HG02943 (cell line): ENCODE results near the gene GRID1.
"Not testable (repeated sequence)": the region's sequence is repeated elsewhere in the genome, so short reads cannot be mapped to it uniquely, and the experiment has no call there.

Experiments used
- ATAC-seq: cut with Tn5 transposase; IDR thresholded peaks from one replicate; pipeline ENCODE4 v1.9.1; 2021; ENCODE audit warnings: mild to moderate bottlenecking, low read depth, moderate library complexity; ENCODE audit not compliant: unreplicated experiment

Gene GRID1

DNA sequence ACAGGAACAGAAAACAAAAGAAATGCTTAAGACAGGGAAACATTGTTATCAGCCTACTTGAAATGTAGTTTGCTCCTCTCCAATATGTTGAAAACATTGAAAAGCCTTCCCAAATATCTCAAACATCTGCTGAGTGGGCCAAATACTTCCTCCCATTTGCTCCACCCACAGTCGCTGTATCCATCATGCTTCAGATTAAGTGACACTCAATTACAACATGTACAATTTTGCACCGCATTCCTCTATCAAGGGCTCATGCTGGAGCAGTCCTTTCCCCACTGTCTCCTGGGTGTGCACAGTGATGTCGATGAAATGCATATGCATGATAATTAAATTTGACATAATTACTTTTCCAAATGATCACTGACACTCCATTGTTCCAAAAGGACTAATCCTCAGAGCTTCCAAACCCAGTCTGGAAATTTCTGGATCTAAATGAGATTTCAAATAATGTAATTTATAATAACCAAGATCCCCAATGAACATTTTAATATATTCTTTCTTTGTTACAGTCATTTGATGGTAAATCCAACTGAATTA lies 604.6 kb downstream of the GRID1 start:
- ATAC-seq, result no peak

DNA sequence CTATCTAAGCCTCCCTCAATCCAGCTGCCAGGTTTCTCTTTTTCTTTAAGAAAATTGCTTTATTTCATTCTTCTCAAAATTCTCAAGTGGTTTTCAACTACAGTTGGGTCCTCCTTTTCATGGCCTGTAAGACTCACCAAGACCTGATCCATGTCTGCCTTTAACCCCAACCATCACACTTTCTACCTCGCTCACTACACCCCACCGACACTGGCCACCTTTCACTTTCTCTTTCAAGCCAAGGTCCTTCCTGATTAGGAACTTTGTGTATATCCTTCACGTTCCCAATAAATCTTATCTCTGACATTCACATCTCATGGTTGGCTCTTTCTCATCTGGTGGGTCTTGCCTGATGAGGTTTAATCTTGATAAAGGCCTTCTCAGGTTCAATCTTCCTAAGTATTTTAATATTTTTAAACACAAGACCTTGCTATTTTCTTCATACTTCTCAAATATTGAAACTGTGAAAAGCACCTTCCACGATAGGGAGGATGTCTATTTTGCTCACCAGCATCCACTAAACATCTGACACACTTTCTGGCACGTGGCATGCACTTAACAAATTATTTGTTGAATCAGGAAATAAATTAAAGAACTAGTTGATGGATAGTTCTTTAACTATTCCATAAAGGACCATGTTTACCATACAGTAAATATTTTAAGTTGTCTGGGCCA lies 624.8 kb downstream of the GRID1 start:
- peak; percentile 88 for ATAC-seq

DNA sequence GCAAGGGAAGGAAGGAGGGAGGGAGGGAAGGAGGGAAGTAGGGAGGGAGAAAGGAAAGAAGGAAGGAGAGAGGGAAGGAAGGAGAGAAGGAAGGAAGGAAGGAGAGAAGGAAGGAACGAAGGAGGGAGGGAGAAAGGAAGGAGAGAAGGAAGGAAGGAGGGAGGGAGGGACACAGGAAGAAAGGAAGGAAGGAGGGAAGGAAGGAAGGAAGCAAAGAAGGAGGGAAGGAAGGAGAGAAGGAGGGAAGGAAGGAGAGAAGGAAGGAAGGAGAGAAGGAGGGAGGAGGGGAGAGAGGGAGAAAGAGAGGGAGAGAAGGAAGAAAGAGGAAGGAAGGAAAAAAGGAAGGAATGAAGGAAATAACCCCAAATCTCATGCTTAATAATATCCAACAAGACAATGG lies 630.6 kb downstream of the GRID1 start:
- no peak for ATAC-seq

DNA sequence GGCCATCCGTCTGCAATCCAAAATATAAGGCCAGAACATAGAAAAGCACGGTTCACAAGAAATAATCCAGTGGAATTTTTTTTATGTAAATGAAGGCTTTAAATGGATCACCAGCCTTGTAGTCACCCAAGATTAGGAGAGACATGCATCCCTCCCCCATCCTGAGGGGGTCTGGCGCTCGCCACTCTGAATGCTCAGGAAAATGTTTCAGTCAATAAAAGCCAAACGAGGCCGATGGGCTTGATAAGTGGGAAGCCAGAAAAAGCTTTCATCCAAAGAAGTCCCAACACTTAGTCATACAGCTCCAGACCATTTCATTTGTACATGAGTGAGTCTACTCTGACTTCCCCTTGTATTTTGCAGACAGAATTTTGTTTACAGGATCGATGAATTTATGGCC lies 631.8 kb downstream of the GRID1 start:
- ATAC-seq, result no peak

DNA sequence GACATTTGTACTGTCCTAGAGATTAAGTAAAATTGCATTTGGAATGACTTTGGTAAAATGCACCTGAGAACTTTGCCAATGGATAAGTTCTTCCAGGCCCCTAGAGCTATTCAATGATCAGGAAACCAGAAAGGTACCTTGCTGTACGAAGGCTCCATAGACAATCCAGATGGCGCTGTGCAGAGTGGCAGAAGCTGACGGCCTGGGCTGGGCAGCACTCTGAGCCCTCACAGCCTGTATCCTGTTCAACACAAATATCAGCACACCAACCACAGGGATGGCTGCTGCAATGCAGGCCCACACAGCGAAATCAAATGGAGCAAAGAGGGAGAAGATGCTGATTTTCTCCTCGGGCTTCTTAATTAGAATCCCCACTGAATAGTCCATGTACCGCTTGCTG lies 642.4 kb downstream of the GRID1 start:
- ATAC-seq, result no peak

DNA sequence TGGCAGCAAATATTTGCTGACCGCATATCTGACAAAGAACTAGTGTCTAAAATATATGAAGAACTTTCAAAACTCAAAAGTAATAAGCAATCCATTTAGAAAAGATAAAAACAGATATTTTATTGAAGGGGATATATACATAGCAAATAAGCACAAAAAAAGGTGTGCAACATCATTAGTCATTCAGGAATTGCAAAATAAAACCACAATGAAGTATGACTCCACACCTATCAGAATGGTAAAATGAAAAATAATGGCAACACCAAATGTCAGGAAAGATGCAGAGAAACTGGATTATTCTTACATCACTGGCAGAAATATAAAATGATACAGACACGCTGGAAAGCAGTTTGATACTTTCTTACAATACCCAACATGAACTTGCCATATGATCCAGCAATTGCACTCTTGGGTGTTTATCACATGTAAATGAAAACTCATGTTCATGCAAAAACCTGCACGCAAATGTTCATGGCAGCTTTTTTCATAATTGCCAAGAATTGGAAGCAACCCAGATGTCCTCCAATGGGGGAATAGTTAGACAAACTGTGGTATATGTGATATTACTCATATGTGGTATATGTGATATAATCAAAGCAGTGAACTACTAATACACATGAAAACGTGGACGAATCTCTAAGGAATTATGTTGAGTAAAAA lies 645.5 kb downstream of the GRID1 start:
- no peak for ATAC-seq

DNA sequence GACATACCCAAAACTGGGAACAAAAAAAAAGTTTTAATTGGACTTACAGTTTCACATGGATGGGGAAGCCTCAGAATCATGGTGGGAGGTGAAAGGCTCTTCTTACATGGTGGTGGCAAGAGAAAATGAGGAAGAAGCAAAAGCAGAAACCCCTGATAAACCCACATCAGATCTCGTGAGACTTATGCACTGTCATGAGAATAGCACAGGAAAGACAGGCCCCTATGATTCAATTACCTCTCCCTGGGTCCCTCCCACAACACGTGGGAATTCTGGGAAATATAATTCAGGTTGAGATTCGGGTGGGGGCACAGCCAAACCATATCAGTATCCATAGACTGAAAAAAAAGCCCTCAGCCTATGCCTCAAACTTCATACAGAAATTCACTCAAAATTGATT lies 647.2 kb downstream of the GRID1 start:
- ATAC-seq, result no peak

DNA sequence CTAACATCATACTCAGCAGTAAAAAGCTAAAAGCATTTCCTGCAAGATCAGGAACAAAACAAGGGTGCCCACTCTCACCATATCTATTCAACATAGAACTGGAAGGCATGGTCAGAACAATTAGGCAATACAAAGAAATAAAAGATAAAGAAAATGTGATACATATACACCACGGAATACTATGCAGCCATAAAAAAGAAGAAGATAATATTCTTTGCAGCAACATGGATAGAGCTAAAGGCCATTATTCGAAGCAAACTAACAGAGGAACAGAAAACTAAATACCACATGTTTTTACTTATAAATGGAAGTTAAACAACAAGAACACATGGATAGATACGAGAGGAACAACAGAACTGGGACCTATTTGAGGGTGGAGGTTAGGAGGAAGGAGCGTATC lies 652.7 kb downstream of the GRID1 start:
- no peak for ATAC-seq

DNA sequence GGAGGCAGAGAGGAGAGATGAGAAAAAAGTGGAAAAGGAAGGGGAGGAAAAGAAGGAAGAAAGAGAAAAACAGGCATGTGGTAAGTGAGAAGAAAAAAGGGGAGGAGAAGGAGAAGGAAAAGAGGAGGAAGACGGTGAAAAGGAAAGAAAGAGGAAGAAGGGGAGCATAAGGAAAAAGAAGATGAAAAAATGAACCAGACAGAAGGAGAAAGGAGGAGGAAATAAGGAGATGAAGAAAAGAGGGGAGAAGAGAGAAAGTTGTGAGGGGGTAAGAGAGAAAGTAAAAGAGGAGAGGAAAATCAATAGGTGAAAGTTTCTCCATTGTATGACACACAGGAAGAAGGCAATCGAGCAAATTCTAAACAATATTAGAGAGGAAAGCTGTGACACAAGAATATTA lies 663.8 kb downstream of the GRID1 start:
- no peak for ATAC-seq

DNA sequence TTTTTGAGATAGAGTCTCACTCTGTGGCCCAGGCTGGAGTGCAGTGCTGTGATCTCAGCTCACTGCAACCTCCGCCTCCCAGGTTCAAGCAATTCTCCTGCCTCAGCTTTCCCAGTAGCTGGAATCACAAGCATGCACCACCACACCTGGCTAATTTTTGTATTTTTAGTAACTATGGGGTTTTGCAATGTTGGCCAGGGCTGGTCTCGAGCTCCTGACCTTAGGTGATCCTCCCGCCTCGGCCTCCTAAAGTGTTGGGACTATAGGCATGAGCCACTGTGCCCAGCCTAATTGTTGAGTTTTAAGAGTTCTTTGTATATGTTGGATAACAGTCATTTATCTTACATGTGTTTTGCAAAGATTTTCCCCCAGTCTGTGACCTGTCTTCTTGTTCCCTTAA lies 667.5 kb downstream of the GRID1 start:
- ATAC-seq, result not testable (repeated sequence)

DNA sequence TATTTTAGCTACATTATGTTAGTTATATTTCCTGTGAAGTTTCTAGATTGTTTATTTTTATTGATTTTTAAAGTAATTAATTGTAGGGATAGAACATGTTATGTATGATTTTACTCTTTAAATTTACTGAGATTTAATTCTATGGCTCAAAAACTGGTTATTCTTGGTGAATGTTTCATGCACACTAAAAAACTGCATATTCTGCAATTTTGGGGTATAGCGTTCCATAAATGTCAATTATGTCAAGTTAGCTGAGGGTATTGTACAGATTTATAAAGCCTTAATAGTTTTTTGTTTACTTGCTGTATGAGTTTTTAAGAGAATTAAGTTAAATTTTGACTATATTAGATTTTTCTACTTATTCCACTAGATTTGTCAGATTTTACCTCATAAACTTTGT lies 669.7 kb downstream of the GRID1 start:
- ATAC-seq, result no peak

DNA sequence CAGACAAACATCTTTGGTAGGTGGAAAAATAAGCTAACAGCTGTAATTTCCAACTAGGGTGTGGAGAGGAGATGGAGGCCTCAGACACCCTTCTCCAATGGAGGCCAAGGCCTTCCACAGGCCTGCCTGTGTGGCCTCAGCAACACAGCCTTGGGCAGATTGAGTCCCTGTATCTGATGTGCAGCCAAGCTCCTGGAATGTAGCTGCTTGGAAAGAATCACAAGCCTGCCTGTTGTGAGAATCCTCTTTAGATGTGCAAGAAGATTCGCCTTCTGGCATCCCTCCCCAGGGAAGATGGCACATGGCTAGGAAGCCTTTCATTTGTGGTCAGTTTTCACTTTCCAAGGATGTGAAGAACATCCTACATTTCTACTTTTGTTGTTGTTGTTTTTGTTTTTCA lies 684.0 kb downstream of the GRID1 start:
- ATAC-seq, result no peak

DNA sequence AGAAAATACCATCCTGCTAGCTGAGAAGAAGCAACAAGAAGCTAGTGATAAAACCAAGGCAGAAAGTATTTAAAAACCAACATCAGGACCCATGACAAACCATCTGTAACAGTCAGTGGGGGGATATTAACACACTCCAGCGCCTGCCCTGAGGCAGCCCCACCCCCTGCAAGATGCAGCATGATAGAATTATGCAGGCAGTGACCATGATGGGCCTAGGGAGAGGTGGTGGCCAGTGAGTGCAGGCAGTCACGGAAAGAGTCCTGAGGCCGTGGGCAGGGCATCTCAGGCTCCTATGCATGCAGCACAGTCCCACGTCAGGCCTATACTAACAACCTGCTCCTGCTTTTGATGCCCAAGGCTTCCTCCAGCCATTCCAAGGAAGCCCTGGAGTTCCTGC lies 686.9 kb downstream of the GRID1 start:
- no peak for ATAC-seq

DNA sequence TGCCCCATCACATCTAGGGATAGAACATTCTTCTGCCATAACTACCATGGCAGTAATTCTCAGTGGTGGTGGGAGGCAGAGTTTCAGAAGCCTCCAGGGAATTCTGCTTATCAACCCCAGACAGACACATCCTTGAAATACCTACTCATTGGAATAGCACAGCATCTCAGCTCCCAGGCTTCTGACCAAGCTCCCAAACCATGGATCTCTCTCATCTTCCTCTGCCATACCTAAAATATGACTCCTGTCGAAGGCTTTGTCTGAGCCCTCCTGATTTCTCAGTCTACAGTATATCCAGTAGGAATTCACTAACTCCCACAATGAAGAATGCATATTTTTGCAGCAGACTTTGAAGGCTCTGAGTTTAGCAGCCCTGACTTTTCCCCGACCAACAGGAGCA lies 687.5 kb downstream of the GRID1 start:
- ATAC-seq, result no peak

DNA sequence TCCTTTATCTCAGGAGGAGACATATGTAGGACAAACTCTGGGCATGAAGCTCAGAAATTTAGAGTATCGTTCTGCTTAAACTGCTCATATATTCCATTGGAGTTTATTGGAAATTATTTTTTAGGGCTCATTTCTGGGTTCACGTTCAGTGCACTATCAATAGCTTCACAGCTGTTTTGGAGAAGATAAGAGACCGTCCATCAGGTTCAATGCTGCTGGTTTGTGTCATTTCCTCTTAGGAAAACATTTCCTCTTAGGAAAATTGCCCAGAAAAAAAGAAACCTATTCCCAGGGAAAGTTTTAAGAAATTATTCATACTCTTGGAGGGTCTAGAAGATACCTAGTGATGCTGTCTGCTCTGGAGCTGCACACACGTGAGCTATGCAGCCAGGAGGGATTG lies 691.7 kb downstream of the GRID1 start:
- ATAC-seq, result no peak

DNA sequence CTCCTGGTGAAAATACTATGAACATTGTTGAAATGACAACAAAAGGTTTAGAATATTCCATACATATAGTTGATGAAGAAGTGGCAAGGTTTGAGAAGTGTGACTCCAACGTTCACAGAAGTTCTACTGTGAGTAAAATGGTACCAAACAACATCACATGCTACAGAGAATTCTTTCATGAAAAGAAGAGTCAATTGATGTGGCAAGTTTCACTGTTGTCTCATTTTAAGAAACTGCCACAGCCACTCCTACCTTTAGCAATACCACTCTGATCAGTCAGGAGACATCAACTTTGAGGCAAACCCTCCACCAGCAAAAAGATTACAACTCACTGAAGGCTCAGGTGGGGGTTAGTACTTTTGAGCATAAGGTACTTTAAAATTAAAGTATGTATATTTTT lies 693.3 kb downstream of the GRID1 start:
- ATAC-seq, result no peak

DNA sequence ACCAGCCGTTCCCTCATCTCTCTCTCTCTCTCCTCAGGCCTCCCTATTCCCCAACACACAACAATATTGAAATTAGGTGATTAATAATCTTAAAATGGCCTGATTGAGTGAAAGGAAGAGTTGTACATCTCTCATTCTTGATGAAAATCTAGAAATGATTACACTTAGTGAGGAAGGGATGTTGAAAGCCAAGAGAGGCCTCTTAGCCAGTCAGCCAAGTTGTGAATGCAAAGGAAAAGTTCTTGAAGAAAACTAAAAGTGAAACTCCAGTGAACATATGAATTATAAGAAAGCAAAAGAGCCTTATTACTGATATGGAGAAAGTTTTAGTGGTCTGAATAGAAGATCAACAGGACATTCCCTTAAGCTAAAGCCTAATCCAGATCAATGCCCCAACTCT lies 695.1 kb downstream of the GRID1 start:
- no peak for ATAC-seq

DNA sequence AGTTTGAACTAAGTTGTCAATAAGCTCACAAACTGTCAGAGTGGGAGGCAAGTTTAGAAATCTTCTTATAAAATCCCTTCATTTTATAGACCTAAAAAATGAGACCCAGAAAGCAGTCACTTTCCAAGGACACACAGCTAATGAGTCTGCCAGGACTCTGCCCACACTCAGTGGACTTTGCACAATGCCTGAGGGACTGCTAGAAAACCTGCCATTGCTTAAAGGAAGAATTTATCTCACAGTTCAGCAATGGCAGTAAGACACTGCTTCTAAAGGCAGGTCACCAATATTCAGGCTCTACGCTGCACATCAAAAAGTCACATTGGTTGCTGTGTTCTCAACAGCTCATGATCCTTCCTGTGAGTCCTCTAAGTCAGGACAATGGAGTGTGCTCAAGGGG lies 698.1 kb downstream of the GRID1 start:
- no peak for ATAC-seq

DNA sequence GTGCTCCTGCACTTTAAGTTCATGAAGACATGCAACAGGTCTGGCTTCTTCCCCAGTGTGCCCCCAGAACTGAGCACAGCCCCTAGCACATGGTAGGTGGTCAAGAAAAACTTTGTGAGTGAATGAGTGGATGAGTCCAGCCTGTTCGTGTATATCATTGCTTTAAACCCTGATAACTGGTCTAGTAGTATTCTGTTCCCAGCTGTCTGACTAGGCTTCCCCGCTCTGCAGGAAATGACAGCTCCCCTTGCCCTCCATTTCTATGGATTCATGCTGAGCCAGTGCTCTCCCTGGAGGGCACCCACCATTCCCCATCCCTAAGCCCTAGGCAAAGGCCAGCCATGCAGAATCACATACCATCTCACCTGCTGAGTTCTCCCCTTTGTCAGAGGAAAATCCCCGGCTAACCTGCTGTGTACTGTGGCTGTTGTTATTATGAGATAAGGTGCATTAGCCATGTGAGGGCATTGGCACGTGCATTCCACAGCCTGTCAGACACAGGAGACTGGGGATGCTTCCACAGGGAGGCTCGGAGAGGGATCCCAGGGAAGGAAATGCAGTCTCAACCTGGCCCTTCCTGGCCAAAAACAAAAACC lies 698.9 kb downstream of the GRID1 start:
- no peak for ATAC-seq

DNA sequence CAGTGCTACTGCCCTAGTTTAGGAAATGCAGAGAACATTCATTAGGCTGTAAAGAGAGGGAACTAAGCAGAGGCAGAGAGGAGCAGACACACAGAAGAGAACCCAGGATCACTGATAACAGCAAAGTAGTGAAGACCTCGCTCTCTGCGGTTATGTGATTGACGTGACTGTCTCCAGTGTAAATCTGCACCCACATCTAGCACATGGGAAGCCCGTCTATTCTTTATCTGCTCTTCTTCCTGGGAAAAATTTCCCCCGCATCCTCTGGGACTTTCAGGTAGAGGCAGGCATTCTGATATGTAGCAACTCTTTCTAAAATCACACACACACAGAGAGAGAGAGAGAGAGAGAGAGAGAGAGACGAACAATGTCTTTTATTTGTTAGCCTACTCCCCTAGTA lies 699.6 kb downstream of the GRID1 start:
- no peak for ATAC-seq

DNA sequence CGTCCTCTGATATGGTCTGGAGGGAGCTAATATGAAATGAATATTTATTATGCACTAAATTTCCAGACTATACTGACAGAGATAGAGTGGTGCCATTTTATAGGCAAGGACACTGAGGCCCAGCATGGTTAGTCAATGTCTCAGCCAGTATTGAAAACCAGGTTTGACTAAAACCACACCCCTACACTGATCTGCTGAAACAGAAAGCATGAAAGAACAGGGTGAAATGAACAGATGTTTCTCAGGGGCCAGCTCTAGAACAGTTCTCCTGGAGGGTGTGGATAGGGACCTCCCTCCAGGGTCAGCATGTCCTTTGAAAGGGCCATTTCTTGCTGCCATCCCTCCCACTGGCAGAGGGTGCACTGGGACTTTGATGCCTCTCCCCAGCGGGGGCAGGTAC lies 700.5 kb downstream of the GRID1 start:
- no peak for ATAC-seq

DNA sequence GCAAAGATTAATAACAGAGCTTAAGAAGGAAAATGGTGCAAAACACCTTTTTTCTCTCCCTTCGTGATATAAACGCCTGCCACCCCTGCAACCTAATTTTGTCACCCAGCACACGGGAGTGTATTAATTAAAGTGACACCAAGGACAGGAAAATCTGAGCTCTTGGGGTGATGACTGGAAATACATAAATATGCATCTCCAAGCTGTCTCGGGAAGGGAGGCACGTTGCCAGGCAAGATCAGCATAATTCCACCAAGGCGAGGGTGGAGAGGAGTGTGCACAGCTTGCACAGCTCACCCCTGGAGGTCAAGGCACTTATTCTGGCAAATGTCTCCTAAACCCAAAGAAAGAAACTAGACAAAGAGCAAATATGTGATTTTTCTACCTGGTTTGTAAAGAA lies 700.9 kb downstream of the GRID1 start:
- ATAC-seq, result no peak
